ENCODE measurements around the gene CEP83. TPM values are rescaled to one million over a fixed set of nuclear protein-coding genes. Genes with fewer than 3 reads are reported as not detected.

CEP83 gene
- total RNA-seq, 1 experiment from 2014 or later, result 19.2 TPM

- CTCF ChIA-PET, result no interaction called here
- DNase-seq (ENCODE audit: low read depth, low spot score) (no peak), ATAC-seq (no peak)
- Histone ChIP-seq H3K27ac (ENCODE audit: low read depth, low read length) (no peak overlapping the region), H3K36me3 (ENCODE audit: control insufficient read depth in 1 of 2, insufficient read depth in 2 of 2, low read length in 2 of 2) (no peaks in the 10 kb centered on the region), H2AFZ (ENCODE audit: low read depth, low read length, poor library complexity, severe bottlenecking) (no peak overlapping the region), H3K27me3 (ENCODE audit: insufficient read depth, low read length) (no peaks in the 10 kb centered on the region), H3K4me1 (ENCODE audit: control insufficient read depth in 1 of 2, insufficient read depth in 2 of 2, low read length in 2 of 2) (no peaks in the 10 kb centered on the region), H4K20me1 (ENCODE audit: insufficient read depth) (no peaks in the 10 kb centered on the region), H3K4me2 (ENCODE audit: low read length) (no peak overlapping the region), H3K9me3 (ENCODE audit: control insufficient read depth in 1 of 2, insufficient read depth in 1 of 2, low read depth in 1 of 2, low read length in 2 of 2) (no peaks in the 10 kb centered on the region), H3K9ac (ENCODE audit: low read length) (no peak overlapping the region), H3K79me2 (ENCODE audit: insufficient read depth, low read length) (no peaks in the 10 kb centered on the region), H3K4me3 (replicated peaks in 1 of 2; ENCODE audit: low read depth in 1 of 2, low read length in 2 of 2) (no peak overlapping the region), H3K9me2 (ENCODE audit: insufficient read depth) (no peaks in the 10 kb centered on the region)
- POLR2A ChIA-PET, result no interaction called here
- RAD21 ChIA-PET (ENCODE audit: low non-redundant PET in 1 of 2, low total read pairs in 2 of 2, uncharacterized antibody in 2 of 2, unreplicated experiment in 2 of 2), result no interaction called here
- intact Hi-C loops (cut with micrococcal nuclease), result no loop called here
- BruUV-seq (replicated peaks), result no TSS peak
- TF ChIP-seq ATF3 (IDR thresholded peaks at IDR 0.05) (no peak), SIN3A (IDR thresholded peaks at IDR 0.05; ENCODE audit: low read depth) (no peak), POLR2A (IDR thresholded peaks at IDR 0.05; ENCODE audit: borderline replicate concordance, extremely low read depth, insufficient read depth, insufficient read length) (no peak), POLR2AphosphoS5 (IDR thresholded peaks at IDR 0.05; ENCODE audit: low read depth, low read length) (no peak), MAX (IDR thresholded peaks at IDR 0.05) (no peak), REST (IDR thresholded peaks at IDR 0.05; ENCODE audit: low read depth) (no peak), SP1 (IDR thresholded peaks at IDR 0.05; ENCODE audit: low read depth) (no peak), CBX3 (IDR thresholded peaks at IDR 0.05; ENCODE audit: low read depth) (no peak), EZH2phosphoT487 (IDR thresholded peaks at IDR 0.05; ENCODE audit: borderline replicate concordance) (no peak), EGR1 (IDR thresholded peaks at IDR 0.05; ENCODE audit: low read depth) (no peak), ZBTB33 (IDR thresholded peaks at IDR 0.05; ENCODE audit: extremely low read depth, insufficient replicate concordance, low read length) (no peak), EZH2 (IDR thresholded peaks at IDR 0.05) (no peak), ELF1 (IDR thresholded peaks at IDR 0.05; ENCODE audit: borderline replicate concordance, low read depth) (no peak), FOSL1 (IDR thresholded peaks at IDR 0.05; ENCODE audit: low read depth) (no peak), ZNF274 (IDR thresholded peaks at IDR 0.05; ENCODE audit: low read depth, low read length) (no peak)
Observed at GRCh38 chr12:94290353-94290752, 169.3 kb downstream of the CEP83 start.

All from HCT116 (cell line).